CD4-positive, alpha-beta T cell treated with Interleukin-17A for 1 hour (primary cell): Measurements from ENCODE around the gene MYO1G.

ENCODE experiments used
- DNase-seq: peaks from one replicate; pipeline ENCODE4 v3.0.0-alpha.2; 2020

Gene MYO1G

DNA sequence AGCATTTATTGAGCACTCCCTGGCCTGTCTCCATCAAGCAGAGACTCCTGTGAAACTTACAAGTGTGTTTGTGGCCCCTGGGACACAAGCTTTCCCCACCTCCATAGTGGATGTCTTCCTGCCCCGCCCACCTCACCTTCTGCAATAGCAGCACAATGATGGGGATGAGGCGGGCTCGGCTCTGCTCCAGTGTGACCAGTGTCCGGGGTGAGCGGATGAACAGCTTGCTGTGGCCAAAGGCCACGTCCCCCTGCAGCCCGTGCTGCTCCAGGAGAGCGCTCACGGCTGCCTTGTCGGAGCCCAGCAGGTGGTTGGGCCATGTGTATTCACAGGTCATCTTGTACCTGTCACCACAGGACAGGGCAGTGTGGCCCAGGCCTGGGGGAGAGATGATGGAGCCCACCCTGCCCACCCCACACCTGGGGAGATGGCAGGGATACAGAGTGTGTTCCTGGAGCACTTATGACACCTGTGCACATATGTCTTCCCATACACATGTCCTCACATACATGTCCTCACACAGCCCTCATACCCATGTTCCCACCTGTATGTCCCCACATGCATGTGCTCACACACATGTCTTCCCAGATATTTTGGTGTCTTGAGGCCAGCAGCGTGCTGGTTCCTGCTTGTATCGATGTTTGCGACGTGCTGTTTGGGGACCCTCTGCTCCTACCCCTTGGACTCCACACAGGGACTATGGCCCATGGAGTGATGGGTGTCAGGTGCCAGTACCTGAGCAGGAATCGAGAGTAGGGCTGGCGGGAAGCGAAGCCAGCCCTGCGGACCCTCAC, 12.7 kb downstream of the MYO1G start:
- no peak for DNase-seq

DNA sequence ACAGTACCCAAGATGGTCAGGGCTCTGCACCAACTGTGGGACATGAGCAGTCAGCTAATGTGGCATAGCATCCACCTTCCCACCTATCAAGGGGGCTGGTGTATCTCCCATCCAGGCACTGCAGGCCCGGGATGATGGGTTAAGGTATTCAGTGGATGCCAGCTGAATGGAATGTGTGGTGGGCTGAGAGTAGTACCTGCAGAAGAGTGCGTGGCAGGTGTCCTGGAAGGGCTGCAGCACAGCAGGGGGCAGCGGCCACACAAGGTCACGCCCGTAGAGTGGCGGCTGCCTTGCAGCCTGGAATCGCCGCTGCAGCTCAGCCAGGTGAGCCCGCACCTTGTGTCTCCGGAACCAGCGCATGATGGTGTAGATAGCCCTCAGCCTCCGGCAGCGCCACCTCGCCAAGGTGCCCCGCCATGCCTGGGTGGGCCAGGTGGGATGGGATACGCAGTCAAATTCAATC, 13.3 kb downstream of the MYO1G start:
- no peak for DNase-seq

DNA sequence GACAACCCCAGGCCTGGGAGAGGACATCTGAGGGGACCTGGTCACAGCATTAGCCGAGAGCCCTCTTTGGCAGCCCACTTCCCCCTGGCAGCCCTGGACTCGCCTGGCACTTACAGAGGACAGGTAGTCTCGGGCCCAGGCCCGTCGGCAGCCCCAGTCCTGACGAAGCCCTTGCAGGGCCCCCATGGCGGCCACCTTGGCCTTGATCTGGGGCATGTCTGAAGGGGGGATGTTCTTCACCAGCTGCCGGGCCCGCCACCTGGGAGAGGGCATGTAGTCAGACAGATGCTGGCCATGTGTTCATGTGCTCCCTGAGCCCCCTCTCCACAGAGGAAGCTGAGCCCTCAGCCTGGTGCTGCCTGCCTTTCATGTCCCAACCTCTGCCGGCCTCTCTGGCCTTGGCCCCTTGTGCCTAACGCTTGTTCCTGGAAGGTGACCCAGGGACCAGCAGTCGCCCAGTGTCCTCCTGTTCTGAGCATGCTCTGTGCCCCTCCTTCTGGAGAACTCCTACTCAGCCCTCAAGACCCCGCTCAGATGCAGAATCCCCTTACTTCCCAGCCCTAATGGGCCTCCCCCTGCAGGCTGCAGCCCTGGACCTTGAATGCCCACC, 13.9 kb downstream of the MYO1G start:
- DNase-seq, result no peak

DNA sequence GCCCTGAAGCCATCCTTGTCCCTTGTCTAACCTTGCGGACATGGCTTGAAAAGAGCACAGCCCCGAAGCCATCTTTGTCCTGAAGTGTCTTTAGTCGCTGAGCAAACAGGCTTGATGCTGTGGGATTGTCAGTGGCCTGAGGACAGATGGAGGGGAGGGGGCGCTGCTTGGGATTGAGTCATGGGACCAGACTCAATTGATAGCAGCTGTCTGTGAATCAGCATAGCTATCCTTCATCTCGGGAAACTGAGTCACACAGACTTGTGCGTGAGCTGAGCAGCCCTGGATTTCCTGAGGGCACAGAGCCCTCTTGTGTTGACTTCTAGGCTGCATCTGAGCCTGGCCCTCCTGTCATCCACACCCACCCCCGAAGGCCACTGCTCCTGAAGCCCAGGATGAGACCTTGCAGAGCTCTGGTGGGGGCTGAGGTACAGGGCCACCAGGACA, 14.4 kb downstream of the MYO1G start:
- DNase-seq, result no peak

DNA sequence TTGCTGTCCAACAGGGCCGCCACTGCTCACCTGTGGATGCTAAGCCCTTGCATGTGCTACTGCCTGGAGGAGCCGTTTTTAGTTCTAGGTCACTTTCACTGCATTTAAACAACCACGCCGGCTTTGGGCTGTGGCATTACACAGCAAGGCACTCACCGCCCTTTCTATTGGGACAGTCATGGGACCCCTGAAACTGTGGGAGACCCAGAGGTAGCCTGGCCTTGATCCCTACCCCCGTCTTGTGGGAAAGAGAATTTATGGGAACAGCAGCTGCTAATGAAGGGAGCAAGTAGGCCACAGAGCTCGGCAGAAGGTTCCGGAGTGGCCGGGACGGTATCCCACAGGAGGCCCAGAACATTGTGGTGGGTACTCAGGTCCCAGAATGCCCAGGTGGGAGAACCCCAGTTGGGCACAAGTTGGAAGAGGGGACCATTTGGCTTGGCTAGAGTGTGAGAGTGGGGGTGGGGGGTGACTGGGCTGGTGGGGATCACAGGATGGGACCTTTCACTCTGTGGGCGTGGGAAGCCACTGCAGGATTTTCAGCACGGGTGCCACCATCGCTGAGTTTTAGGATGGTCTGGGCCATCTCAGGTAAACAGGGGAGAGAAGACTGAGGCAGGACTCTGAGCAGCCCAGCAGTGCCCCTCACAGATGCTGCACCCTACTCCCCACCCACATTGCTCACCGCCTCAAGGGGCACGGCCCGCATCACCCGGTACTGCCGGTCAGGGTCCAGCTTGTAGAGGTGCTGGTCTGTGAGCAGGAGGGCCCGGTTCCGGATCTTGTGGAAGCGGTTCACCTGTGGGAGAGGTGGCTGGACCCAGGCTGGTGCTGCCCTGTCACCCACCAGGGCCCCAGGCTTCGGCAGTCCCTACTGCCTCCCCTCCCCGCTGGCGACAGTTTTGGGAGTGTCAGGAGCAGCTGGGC, 15.2 kb downstream of the MYO1G start:
- no peak for DNase-seq

DNA sequence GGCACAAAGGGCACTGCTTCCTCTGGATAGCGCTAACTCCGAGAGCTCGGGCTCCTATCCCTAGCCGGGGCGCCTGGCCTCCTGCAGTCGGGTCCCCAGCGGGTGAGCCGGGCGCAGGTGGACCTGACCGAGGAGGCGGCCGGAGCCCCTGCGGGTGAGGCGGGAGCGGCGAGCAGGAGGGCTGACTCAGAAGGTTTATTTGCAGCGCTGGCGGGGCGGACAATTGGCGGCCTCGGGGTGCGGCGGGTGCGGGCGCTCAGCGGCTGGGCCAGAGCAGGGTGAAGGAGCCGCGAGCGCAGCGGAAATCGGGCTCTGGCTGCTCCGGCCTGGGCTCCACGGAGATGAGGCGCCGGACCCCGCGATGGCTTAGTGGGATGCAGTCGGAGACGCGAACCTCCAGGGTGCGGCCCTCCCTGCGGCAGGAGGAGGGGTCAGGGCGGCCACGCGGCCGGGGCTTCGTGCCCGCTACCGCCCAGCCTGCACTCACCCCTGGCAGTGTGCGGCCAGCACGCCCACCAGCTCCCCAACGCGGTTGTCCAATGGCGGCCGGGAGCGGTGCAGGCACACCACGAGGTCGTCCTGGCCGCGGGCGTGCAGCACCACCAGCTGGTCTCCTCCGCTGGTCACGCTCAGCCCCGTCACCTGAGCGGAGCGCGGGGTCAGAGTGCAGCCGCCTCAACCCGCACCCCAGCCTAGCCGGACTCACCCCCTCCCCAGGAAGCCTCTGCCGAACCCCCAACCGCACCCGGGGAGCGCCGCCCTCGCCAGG, 16.1 kb downstream of the MYO1G start:
- no peak for DNase-seq

DNA sequence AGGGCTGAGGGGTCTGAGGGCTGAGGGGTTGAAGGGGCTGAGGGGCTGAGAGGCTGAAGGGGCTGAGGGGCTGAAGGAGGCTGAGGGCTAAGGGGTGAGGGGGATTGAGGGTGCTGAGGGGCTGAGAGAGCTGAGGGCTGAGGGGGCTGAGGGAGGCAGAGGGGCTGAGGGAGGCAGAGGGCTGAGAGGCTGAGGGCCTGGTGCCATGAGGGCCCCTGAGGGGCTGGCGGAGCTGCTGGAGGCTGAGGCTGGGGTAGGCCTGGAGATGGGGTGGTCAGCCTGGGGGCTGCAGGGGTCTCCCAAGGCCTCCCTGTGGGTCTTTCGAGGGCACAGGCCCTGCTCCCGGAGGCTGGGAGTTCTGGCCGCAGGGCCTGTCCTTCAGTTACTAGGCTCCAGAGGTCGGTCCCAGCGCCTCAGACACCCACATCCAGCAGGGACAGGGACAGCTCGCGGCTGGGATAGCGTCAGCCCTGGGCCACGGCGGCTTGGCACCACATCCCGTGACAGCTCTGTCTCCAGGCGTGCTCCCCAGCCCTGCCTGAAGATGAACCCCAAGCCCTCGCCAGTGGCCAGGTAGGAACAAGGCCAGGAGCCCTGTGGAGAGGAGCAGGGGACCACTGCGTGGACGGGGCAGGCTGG, 16.9 kb downstream of the MYO1G start:
- no peak for DNase-seq

DNA sequence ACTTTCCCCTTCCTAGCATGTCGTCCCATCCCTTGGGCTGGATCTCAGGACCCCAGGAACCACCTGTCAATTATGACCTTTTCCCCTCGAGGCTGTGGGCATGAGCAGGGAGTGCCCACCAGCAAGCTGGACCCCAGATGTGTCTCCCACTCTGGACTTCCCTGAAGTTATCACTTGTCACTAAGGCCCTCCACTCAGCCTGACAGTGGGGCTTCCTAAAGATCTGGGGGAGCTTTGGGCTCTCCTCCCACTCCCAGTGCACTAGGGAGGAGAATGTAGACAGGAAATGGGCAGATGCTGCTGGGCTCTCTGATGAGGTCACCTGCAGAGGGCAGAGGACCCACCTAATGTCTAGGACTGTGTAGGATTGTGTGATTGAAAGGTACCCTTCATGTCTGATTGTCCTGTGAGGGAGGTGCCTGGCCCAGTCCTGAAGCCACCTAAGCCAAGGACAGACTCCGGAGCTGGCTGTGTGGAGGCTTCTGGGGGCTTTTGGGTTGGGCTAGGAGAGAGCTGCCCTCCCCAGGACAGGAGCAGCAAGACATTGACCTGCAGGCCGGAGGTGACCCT, 18.7 kb downstream of the MYO1G start:
- DNase-seq, result no peak

DNA sequence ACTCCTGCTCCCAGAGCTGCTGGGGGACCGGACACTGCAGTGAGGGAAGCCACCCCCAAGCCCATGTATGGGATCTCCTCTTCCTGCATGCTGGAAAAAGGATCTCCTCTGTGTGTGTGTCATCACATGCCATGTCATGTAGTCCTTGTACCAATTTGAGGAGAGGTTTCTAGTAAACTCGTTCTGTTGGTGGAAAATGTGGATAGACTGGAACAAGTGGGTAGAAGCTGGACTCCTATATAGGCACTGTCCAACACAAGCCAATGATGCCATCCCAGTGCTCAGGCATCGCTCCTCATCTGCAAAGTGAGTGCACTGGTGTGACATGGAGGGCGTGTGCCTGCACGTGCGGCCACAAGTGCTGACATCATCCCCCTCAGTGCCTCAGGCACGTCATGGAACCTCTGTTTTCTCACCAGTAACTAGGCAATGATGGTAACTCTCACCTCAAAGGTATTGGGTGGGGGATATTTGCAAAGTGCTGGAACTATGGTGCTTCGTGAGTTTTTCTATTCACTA, 19.3 kb downstream of the MYO1G start:
- peak; percentile 55 for DNase-seq

DNA sequence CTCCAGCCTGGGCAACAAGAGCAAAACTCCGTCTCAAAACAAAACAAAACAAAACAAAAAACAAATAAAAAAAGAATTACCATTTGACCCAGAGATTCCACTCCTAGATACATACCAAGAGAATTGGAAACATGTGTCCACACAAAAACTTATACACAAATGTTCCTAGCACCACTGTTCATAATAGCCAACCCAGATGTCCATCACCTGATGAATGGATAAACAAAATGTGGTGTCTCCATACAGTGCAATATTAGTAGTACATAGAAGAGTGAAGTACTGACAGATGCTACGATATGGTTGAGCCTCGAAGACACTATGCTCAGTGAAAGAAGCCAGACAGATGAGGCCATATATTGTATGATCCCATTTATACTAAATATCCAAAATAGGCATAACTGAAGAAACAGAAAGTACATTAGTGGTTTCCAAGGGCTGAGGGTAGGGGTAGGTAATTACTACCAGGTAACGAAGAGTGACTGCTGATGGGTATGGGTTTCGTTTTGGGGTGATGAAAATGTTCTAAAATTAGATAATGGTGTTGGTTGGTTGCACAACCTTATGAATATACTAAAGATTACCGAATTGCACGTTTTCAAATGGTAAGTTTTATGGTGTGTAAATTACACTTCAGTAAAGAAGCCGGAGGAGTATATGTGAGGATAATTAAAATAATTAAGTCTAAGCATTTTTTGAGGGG, 20.0 kb downstream of the MYO1G start:
- DNase-seq, result peak; percentile 10

DNA sequence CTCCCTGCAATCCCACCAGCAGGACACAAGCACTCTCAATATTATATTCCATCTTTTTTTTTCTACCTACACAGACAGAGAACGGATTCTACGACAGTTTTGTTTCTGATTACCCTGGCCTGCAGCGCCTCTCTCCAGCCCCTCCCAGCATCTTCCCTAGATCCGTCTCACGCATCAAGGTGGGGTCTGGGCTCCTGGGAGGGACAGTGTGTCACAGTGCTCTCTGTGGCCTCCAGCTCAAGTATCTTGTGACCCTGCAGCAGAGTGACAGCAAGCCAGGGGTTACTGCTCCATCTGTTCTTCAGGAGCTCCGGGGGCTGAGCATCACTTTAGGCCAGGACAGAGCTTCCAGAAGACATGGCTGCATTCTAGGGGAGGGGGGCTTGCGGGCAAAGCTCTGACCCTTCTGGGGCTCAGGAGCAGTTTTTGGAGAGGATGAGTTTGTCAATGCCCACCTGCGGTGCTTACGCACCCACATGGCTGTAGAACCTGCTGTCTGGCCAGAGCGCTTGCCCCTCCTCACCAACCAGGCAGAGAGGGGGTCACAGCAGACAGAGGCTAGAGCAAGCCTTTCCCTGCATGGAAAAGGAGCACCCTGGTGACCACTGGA, 22.6 kb downstream of the MYO1G start:
- DNase-seq, result no peak

DNA sequence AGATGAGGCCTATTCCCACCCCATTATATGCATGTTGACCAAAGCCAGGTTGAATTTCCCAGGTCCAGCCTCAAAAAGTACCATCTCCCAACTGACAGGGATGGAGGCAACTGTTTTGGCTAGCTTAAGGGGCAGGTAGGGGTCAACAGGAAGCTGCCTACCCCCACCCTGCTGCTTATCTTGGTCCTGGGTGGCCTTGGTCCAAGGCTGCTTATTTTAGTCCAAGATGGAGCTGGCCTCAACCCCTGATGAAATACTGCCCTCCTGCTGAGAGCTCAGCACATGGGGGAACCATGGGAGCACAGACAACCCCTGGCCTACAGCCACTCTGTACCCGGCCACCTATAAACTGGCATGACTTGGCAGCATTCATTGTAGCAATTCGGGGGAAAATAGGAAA, 23.1 kb downstream of the MYO1G start:
- DNase-seq, result no peak

DNA sequence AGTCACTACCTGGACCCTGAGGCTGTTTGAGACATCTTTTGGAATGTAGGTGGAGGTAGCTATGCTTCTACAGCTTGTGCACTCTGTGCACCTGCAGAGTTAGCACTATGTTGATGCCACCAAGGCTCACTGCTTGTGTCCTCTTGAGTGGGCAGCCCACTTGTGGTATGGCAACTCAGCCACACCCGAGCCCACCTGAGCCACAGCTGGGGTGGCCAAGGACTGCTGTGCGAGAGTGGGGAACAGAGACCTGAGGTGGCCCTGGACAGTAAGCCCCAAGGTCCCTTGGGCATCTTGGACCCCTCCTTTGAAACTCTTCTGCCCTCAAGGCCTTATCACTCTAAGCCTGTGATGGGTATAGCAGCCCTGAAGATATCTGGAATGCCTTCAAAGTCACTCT, 25.7 kb downstream of the MYO1G start:
- no peak for DNase-seq

DNA sequence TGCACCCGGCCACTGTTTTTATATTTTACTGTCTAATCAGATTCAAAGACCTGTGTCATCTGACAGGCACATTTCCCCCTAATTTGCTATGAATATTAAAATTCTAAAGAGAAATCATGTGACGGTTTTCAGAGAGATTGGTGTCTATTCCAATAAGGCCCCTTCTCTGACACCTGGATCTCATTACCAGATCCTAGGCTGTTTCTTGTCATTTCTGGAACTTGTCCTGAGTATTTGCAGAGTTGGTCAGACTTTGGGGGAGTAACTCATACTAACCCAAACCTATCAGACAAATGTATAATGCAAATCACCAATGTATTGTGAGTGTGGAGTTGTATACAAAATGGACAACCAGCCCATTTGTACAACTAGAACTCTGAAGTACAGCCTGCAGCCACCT, 29.5 kb downstream of the MYO1G start:
- DNase-seq, result no peak

DNA sequence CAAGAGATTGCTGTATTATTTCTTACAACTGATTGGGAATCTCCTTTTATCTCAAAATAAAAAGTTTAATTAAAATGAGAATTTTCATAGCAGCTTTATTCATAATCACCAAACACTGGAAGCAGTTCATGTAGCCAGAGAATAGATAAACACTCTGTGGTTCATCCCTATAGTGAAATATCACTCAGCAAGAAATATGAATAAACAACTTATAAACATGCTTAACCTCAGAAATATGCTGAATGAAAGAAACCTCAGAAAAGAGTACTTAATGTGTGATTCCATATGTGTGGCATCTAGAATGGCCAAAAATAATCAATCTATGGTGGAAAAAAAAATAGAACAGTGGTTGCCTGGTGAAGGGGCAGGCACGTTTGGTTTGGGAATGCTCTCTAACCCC, 33.3 kb downstream of the MYO1G start:
- no peak for DNase-seq

DNA sequence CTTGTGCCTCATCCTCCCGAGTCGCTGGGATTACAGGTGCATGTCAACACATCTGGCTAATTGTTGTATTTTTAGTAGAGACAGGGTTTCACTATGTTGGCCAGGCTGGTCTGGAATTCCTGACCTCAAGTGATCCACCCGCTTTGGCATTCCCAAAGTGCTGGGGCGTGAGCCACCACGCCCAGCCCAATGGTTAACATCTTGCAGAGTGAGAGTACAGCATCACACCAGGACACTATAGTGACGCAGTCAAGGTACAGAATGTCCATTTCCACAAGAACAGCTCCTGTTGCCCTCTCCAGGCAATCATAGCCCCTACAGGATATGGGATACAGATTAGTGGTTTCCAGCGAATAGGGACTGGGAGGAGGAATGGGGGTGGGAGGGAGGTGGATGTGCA, 34.0 kb downstream of the MYO1G start:
- DNase-seq, result no peak

DNA sequence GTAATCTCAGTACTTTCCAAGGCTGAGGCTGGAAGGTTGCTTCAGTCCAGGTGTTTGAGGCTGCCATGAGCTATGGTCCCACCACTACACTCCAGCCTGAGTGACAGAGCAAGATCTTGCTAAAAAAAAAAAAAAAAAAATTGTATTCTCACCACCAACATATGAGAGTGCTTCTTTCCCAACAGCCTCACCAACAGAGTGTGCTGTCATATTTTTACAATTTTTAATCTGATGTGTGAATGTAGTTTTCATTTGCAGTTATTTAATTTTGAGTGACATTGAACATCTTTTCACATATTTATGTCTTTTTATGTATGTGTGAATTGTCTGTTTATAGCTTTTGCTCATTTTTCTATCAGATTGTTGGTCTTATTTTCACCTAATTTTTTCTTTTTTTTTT, 35.2 kb downstream of the MYO1G start:
- no peak for DNase-seq

DNA sequence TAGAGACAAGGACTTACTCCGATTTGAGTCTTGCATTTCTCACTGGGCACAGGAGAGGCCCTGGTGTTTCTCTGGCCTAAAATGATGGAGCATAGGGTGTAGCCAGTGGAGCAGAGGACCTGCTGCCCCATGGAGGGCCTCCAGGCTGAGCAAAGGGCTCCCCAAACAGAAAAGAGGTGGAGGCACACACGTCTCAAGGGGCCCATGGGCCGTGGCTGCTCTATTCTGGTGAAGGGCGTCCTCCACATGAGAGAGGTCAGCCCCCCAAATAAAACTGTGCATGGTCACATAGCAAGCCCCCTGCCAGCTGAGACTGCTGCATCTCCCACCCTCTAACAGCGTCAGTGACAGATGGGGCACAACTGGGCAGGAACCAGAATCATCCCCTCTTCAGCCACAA, 41.4 kb downstream of the MYO1G start:
- DNase-seq, result no peak

DNA sequence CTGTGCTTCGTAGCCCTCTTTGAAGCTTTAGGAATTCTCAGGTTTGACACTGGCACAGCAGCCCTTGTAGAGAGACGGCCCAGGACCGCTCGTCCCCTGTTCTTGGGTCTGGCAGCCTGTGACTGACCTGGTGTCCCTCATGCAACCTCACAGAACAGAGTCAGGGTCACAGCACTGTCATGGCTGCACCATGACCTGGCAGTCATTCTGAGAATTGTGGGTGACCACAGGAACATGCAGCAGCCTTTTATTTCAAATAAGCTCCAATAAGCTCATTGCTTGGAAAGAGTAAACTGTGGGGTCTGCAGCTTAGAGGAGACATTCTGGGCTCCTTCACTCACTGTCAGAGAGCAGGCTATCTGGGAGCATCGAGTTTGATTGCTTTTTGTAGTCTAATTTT, 42.5 kb downstream of the MYO1G start:
- DNase-seq, result no peak

DNA sequence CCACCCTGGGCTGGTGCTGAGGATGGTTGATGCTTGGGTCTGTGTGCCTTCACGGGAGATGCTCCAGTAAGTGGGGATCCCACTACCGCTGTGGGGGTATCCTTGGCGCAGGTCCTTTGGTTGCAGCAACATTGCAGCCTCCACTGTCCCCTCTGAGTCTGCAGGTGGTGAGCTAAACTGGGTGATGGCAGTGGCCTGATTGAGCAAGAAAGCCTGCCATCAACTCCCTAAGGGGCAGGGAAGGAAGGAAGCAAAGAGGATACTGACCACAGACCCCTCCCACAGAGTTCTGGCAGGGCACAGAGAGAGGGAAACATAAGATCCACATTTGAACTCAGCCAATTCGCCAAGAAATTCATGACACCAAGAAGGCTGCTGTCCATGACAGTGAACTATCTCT, 43.2 kb downstream of the MYO1G start:
- DNase-seq, result no peak

DNA sequence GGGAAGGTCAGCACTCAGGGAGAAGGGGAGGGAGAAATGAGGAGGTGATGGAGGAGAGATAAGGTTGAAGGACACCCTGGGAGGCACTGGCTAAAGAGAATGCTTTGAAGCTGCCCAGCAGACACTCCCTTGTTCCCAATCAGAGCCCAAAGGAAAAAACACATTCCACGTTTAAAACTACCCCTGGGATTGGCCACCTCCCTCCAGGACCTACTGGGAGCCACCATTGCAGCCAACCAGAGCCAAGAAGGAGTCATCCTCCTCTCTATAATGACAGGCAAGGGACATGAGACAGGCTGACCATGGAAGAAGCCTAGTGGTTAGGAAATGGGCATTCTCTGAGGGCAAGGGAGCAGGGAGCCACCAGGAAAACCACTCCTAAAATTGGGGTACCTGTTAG, 43.8 kb downstream of the MYO1G start:
- DNase-seq, result no peak
